Measurements from ENCODE around the gene ARHGAP25.

DNA sequence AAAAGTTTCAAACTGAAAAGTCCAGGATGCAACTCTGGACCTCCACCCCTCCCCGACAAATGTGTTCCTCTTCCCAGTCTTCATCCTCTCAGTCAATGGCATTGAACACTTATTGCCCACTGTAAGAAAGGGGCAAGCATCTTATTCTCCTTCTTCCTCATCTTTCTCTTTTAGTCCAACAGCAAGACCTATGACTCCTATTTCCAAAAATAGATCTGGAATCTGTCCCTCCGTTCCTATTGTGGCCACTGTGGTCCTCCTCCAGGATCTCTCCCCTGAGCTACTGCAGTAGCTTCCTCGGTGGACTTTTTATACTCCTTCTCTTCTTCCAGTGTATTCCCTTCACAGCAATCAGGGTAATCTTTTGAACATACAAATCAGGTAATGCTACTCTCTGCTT, 28.0 kb upstream of the ARHGAP25 start:
- TF ChIP-seq POLR2A (IDR thresholded peaks at IDR 0.05; ENCODE audit: low read length), result no peak
- TF ChIP-seq GATA1 (IDR thresholded peaks at IDR 0.05; ENCODE audit: low read depth, low read length), result no peak

Measured in erythroblast (primary cell).